Measurements from ENCODE around the gene ABHD2.
A peak's percentile ranks its signal among the peaks of the same experiment; 100 is the strongest.

The ABHD2 gene

GRCh38 chr15:89177116-89177515 is 88.9 kb downstream of the ABHD2 start:
- no peaks in the 10 kb centered on the region for H3K79me2 ChIP-seq (ENCODE audit: low read length)
- peaks cover 33% of the 10 kb centered on the region for H3K4me1 ChIP-seq (ENCODE audit: low read length)
- H3K4me3 ChIP-seq (ENCODE audit: low read length): no peak overlapping the region
- no peak overlapping the region for H3K27ac ChIP-seq (ENCODE audit: low read length)
- H3K9ac ChIP-seq (ENCODE audit: low read length): no peak overlapping the region
- no peak overlapping the region for H2AFZ ChIP-seq (ENCODE audit: low read depth, low read length)
- H3K9me3 ChIP-seq (ENCODE audit: insufficient read depth, low read length): no peaks in the 10 kb centered on the region
- no peaks in the 10 kb centered on the region for H4K20me1 ChIP-seq (ENCODE audit: insufficient read depth, low read length)
- peaks cover 15% of the 10 kb centered on the region for H3K36me3 ChIP-seq (replicated peaks; ENCODE audit: low read depth, low read length)
- TF ChIP-seq EZH2phosphoT487 (IDR thresholded peaks at IDR 0.05; ENCODE audit: low read depth): no peak
- TF ChIP-seq, protein P1, sequence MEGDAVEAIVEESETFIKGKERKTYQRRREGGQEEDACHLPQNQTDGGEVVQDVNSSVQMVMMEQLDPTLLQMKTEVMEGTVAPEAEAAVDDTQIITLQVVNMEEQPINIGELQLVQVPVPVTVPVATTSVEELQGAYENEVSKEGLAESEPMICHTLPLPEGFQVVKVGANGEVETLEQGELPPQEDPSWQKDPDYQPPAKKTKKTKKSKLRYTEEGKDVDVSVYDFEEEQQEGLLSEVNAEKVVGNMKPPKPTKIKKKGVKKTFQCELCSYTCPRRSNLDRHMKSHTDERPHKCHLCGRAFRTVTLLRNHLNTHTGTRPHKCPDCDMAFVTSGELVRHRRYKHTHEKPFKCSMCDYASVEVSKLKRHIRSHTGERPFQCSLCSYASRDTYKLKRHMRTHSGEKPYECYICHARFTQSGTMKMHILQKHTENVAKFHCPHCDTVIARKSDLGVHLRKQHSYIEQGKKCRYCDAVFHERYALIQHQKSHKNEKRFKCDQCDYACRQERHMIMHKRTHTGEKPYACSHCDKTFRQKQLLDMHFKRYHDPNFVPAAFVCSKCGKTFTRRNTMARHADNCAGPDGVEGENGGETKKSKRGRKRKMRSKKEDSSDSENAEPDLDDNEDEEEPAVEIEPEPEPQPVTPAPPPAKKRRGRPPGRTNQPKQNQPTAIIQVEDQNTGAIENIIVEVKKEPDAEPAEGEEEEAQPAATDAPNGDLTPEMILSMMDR (IDR thresholded peaks at IDR 0.05; ENCODE audit: low read depth, low read length): no peak
- H3K4me2 ChIP-seq (ENCODE audit: low read length): no peak overlapping the region
- H3K27me3 ChIP-seq (ENCODE audit: low read depth, low read length): no peaks in the 10 kb centered on the region

GRCh38 chr15:89177633-89178306 is 89.5 kb downstream of the ABHD2 start:
- Histone ChIP-seq H3K27me3 (ENCODE audit: low read depth, low read length) (no peaks in the 10 kb centered on the region), H2AFZ (ENCODE audit: low read depth, low read length) (no peak overlapping the region), H3K4me3 (ENCODE audit: low read length) (no peak overlapping the region), H3K9me3 (ENCODE audit: insufficient read depth, low read length) (no peaks in the 10 kb centered on the region), H3K4me2 (ENCODE audit: low read length) (no peak overlapping the region), H3K4me1 (ENCODE audit: low read length) (peaks cover 33% of the 10 kb centered on the region), H3K27ac (ENCODE audit: low read length) (no peak overlapping the region), H3K79me2 (ENCODE audit: low read length) (no peaks in the 10 kb centered on the region), H3K9ac (ENCODE audit: low read length) (no peak overlapping the region), H3K36me3 (replicated peaks; ENCODE audit: low read depth, low read length) (peaks cover 15% of the 10 kb centered on the region), H4K20me1 (ENCODE audit: insufficient read depth, low read length) (no peaks in the 10 kb centered on the region)
- TF ChIP-seq EZH2phosphoT487 (IDR thresholded peaks at IDR 0.05; ENCODE audit: low read depth): no peak
- TF ChIP-seq, protein P1 (IDR thresholded peaks at IDR 0.05; ENCODE audit: low read depth, low read length): peak; percentile 98

DNA sequence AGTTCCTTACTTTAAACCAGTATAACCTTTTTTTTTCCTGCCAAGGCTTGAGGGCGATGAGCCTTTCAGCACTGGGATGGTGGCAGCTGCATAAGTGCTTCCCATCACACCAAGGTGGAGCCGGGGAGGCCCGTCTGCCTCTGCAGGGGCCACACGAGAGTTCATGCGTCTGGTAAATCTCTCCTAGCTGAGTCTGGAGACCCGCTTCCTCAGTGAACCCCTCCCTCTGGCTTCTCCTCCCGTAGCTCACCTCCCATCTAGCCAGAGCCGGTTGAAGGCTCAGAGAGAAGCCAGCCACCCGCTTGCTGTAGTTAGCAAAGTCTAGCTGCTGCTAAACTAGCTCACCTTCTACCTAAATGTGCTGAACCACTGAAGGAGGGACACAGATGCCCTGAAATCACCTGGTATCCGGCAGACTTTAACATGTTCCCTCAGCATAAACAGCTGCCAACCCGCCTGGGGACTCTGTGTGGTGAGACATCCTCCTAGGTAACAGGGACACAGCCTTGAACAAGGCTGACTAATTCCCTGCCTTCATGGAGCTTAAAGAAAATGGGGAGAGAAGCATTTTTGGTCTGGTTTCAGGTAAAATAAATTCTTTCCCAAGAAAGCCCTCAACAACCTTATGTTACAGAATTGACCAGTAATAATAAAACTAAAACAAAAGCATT is 90.2 kb downstream of the ABHD2 start:
- no peak for TF ChIP-seq EZH2phosphoT487 (IDR thresholded peaks at IDR 0.05; ENCODE audit: low read depth)
- TF ChIP-seq, protein P1 (IDR thresholded peaks at IDR 0.05; ENCODE audit: low read depth, low read length): no peak
- no peak overlapping the region for H3K4me3 ChIP-seq (ENCODE audit: low read length)
- H3K9me3 ChIP-seq (ENCODE audit: insufficient read depth, low read length): no peaks in the 10 kb centered on the region
- H3K79me2 ChIP-seq (ENCODE audit: low read length): no peaks in the 10 kb centered on the region
- peaks cover 33% of the 10 kb centered on the region for H3K4me1 ChIP-seq (ENCODE audit: low read length)
- no peak overlapping the region for H3K27ac ChIP-seq (ENCODE audit: low read length)
- peaks cover 15% of the 10 kb centered on the region for H3K36me3 ChIP-seq (replicated peaks; ENCODE audit: low read depth, low read length)
- no peak overlapping the region for H3K4me2 ChIP-seq (ENCODE audit: low read length)
- no peaks in the 10 kb centered on the region for H4K20me1 ChIP-seq (ENCODE audit: insufficient read depth, low read length)
- H3K27me3 ChIP-seq (ENCODE audit: low read depth, low read length): no peaks in the 10 kb centered on the region
- no peak overlapping the region for H3K9ac ChIP-seq (ENCODE audit: low read length)
- H2AFZ ChIP-seq (ENCODE audit: low read depth, low read length): no peak overlapping the region

DNA sequence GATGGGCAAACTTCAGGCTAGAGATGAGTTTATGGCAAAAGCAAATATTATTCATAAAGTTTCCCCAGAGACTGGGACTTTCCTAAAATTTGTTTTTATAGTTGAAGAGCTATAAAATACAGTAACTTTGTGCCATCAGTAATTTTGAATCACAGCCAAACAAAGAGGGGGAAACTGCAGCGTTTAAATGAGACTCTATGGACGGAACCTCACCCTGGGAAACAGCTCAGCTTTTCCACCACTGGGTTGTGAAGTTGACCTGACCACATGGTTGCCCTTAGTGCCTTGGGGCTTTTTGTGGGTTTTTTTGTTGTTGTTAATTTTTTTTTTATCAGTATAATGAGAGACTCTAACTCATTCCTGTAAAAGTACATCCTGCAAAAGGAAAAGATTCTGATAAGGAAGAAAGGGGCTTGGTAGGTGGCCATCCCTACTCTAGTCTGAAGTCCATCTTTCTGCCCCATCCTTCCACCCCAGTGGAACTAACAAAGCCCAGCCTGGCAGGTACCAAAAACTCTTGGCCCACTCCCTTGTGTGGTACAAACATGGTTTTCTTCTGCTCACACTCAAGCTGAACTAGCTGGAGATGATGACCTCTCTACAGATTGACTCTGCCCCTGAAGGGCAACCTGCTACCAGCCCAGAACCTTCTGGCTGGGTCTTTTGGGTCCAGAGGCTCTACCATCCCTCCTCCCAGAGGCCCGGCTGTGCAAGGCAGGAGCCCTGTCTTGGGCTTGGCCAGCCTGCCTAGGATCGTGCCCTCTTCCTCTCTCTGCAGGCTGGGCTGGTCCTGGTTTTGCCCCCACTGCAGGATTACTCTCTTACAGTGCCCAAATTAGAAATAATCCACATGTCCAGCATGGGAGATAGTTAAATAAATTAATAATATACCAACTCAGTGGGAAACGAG is 92.0 kb downstream of the ABHD2 start:
- Histone ChIP-seq H4K20me1 (ENCODE audit: insufficient read depth, low read length) (no peaks in the 10 kb centered on the region), H3K4me3 (ENCODE audit: low read length) (peak overlapping the region; percentile 5; the same call in 1 of the 2 replicates), H3K9me3 (ENCODE audit: insufficient read depth, low read length) (no peaks in the 10 kb centered on the region), H3K4me1 (ENCODE audit: low read length) (peaks cover 33% of the 10 kb centered on the region), H3K79me2 (ENCODE audit: low read length) (no peaks in the 10 kb centered on the region), H3K27ac (ENCODE audit: low read length) (peak overlapping the region; percentile 54), H2AFZ (ENCODE audit: low read depth, low read length) (no peak overlapping the region), H3K4me2 (ENCODE audit: low read length) (peak overlapping the region; percentile 53), H3K36me3 (replicated peaks; ENCODE audit: low read depth, low read length) (peaks cover 15% of the 10 kb centered on the region), H3K9ac (ENCODE audit: low read length) (no peak overlapping the region), H3K27me3 (ENCODE audit: low read depth, low read length) (no peaks in the 10 kb centered on the region)
- TF ChIP-seq, protein P1 (IDR thresholded peaks at IDR 0.05; ENCODE audit: low read depth, low read length): no peak
- TF ChIP-seq EZH2phosphoT487 (IDR thresholded peaks at IDR 0.05; ENCODE audit: low read depth): no peak

All from OCI-LY3 (cell line).